AG08395 (cell line): ENCODE measurements around the gene RAP1GAP2.
A peak's percentile ranks its signal among the peaks of the same experiment; 100 is the strongest.
"Not testable (repeated sequence)": the region's sequence is repeated elsewhere in the genome, so short reads cannot be mapped to it uniquely, and the experiment has no call there.

Experiments
- DNase-seq: peaks from one replicate; pipeline ENCODE4 v3.0.0; 2012; ENCODE audit warnings: mixed read lengths, low spot score

Gene RAP1GAP2

GRCh38 chr17:2885733-2886132 is 89.5 kb downstream of the RAP1GAP2 start:
- no peak for DNase-seq

GRCh38 chr17:2888326-2888725 is 92.1 kb downstream of the RAP1GAP2 start:
- no peak for DNase-seq

- no peak for DNase-seq
These were observed 93.0 kb downstream of the RAP1GAP2 start for GRCh38 chr17:2889256-2889655.

- not testable (repeated sequence) for DNase-seq
These were observed 94.5 kb downstream of the RAP1GAP2 start for GRCh38 chr17:2890778-2891177.

- peak; percentile 79 for DNase-seq
These were observed 96.2 kb downstream of the RAP1GAP2 start for GRCh38 chr17:2892305-2892971.

GRCh38 chr17:2893422-2893914 is 97.2 kb downstream of the RAP1GAP2 start:
- DNase-seq, result no peak

- DNase-seq, result no peak
These were observed 98.5 kb downstream of the RAP1GAP2 start for GRCh38 chr17:2894782-2895181.

- DNase-seq, result no peak
These were observed 101.4 kb downstream of the RAP1GAP2 start for GRCh38 chr17:2897605-2898004.

GRCh38 chr17:2898255-2898926 is 102.2 kb downstream of the RAP1GAP2 start:
- no peak for DNase-seq

- DNase-seq, result no peak
These were observed 103.7 kb downstream of the RAP1GAP2 start for GRCh38 chr17:2899906-2900305.

- no peak for DNase-seq
These were observed 104.6 kb downstream of the RAP1GAP2 start for GRCh38 chr17:2900842-2901241.

- DNase-seq, result no peak
These were observed 105.3 kb downstream of the RAP1GAP2 start for GRCh38 chr17:2901582-2901981.

- no peak for DNase-seq
These were observed 106.3 kb downstream of the RAP1GAP2 start for GRCh38 chr17:2902546-2902945.

- DNase-seq, result no peak
These were observed 107.1 kb downstream of the RAP1GAP2 start for GRCh38 chr17:2903193-2903974.

- peak; percentile 32 for DNase-seq
These were observed 107.9 kb downstream of the RAP1GAP2 start for GRCh38 chr17:2904135-2904534.

- no peak for DNase-seq
These were observed 109.0 kb downstream of the RAP1GAP2 start for GRCh38 chr17:2905269-2905668.

GRCh38 chr17:2905696-2906501 is 109.7 kb downstream of the RAP1GAP2 start:
- no peak for DNase-seq

- no peak for DNase-seq
These were observed 110.7 kb downstream of the RAP1GAP2 start for GRCh38 chr17:2906901-2907300.

- no peak for DNase-seq
These were observed 113.1 kb downstream of the RAP1GAP2 start for GRCh38 chr17:2909175-2909845.

- DNase-seq, result no peak
These were observed 113.6 kb downstream of the RAP1GAP2 start for GRCh38 chr17:2909846-2910234.

GRCh38 chr17:2911035-2911754 is 115.0 kb downstream of the RAP1GAP2 start:
- DNase-seq, result no peak
